Neuronal stem cell (in vitro differentiated cells): ENCODE data around the gene ZNF236.

Experiments
- DNase-seq: peaks from one replicate; pipeline ENCODE4 v3.0.0-alpha.2; 2013; ENCODE audit warnings: low spot score
- H2AFZ ChIP-seq: one replicate; pipeline ENCODE4 v1.6.1; 2013; ENCODE audit warnings: mild to moderate bottlenecking, low read length, inconsistent platforms
- H2AK5ac ChIP-seq: 2 replicates; pipeline ENCODE4 v1.6.1; 2013; ENCODE audit warnings: low read depth, mild to moderate bottlenecking, inconsistent platforms, low read length, moderate library complexity, mixed read lengths
- H2BK120ac ChIP-seq: 2 replicates; pipeline ENCODE4 v1.6.1; 2013; ENCODE audit warnings: low read depth, mild to moderate bottlenecking, inconsistent platforms, low read length, moderate library complexity, mixed read lengths
- H2BK12ac ChIP-seq: one replicate; pipeline ENCODE4 v1.6.1; 2013; ENCODE audit warnings: low read length, inconsistent platforms
- H2BK15ac ChIP-seq: 2 replicates; pipeline ENCODE4 v1.6.1; 2013; ENCODE audit warnings: mild to moderate bottlenecking, low read length, inconsistent platforms, mixed read lengths
- H2BK5ac ChIP-seq: one replicate; pipeline ENCODE4 v1.6.1; 2013; ENCODE audit warnings: inconsistent platforms, mild to moderate bottlenecking, low read length, moderate library complexity
- H3K14ac ChIP-seq: one replicate; pipeline ENCODE4 v1.6.1; 2013; ENCODE audit warnings: low read length, inconsistent platforms
- H3K18ac ChIP-seq: 2 replicates; pipeline ENCODE4 v1.6.1; 2013; ENCODE audit warnings: low read length, inconsistent platforms
- H3K23ac ChIP-seq: 2 replicates; pipeline ENCODE4 v1.6.1; 2013; ENCODE audit warnings: low read depth, mild to moderate bottlenecking, mixed read lengths, low read length, inconsistent platforms; ENCODE audit not compliant: poor library complexity
- H3K27ac ChIP-seq: replicated peaks from 3 replicates; pipeline ENCODE4 v1.5.1; 2013; ENCODE audit warnings: low read length, inconsistent platforms
- H3K27me3 ChIP-seq, 3 experiments: 2 replicates each; pipeline ENCODE4 v1.6.1; 2013; ENCODE audit warnings: low read length in 3 of 3, mild to moderate bottlenecking in 2 of 3, inconsistent platforms in 1 of 3, low read depth in 1 of 3, mixed read lengths in 1 of 3, moderate library complexity in 1 of 3; ENCODE audit not compliant: control insufficient read depth in 3 of 3, insufficient read depth in 3 of 3
- H3K36me3 ChIP-seq, 2 donors: replicated peaks in 1 of 2; 2 replicates each; pipeline ENCODE4 v1.6.1; 2013; ENCODE audit warnings: low read length in 2 of 2; ENCODE audit not compliant: control insufficient read depth in 2 of 2, insufficient read depth in 2 of 2
- H3K4ac ChIP-seq: 2 replicates; pipeline ENCODE4 v1.6.1; 2013; ENCODE audit warnings: inconsistent platforms, mild to moderate bottlenecking, low read length, moderate library complexity
- H3K4me1 ChIP-seq, 2 donors: 1 replicate in 1 of 2; 2 replicates in 1 of 2; pipeline ENCODE4 v1.6.1; 2013; ENCODE audit warnings: low read length in 2 of 2, low read depth in 1 of 2; ENCODE audit not compliant: control insufficient read depth in 2 of 2, insufficient read depth in 1 of 2
- H3K4me2 ChIP-seq: one replicate; pipeline ENCODE4 v1.6.1; 2013; ENCODE audit warnings: mild to moderate bottlenecking, low read length, inconsistent platforms; ENCODE audit not compliant: insufficient read depth, poor library complexity, severe bottlenecking
- H3K4me3 ChIP-seq, 2 donors: 2 replicates each; pipeline ENCODE4 v1.5.1; 2013; ENCODE audit warnings: low read length in 2 of 2, mild to moderate bottlenecking in 2 of 2, inconsistent platforms in 1 of 2, moderate library complexity in 1 of 2
- H3K79me1 ChIP-seq: one replicate; pipeline ENCODE4 v1.6.1; 2013; ENCODE audit warnings: low read depth, mild to moderate bottlenecking, inconsistent platforms, low read length, moderate library complexity
- H3K9ac ChIP-seq: one replicate; pipeline ENCODE4 v1.6.1; 2013; ENCODE audit warnings: mild to moderate bottlenecking, low read depth, low read length, inconsistent platforms; ENCODE audit not compliant: poor library complexity
- H3K9me3 ChIP-seq, 2 donors: replicated peaks in 1 of 2; 2 replicates each; pipeline versions ENCODE3 to v1.6.1; 2013; ENCODE audit warnings: low read length in 2 of 2, mild to moderate bottlenecking in 2 of 2, inconsistent platforms in 1 of 2, low read depth in 1 of 2, mixed read lengths in 1 of 2, moderate library complexity in 1 of 2; ENCODE audit not compliant: control insufficient read depth in 2 of 2, insufficient read depth in 1 of 2
- H4K8ac ChIP-seq: one replicate; pipeline ENCODE4 v1.6.1; 2013; ENCODE audit warnings: low read depth, mild to moderate bottlenecking, inconsistent platforms, low read length, moderate library complexity
- H4K91ac ChIP-seq: one replicate; pipeline ENCODE4 v1.6.1; 2013; ENCODE audit warnings: low read length, low read depth, mild to moderate bottlenecking, inconsistent platforms; ENCODE audit not compliant: poor library complexity
- WGBS, 2 donors: extraction: QIAGEN DNeasy Blood & Tissue Kit; methylation state at CpG; one replicate each; pipeline ENCODE4 v1.1.7; 2013; ENCODE audit warnings: missing lambda C conversion rate in 2 of 2, mixed read lengths in 1 of 2; ENCODE audit not compliant: insufficient read length in 2 of 2, insufficient replicate concordance in 1 of 2; ENCODE audit errors: extremely low coverage in 2 of 2; 5-methylcytosine and 5-hydroxymethylcytosine counted together

Gene ZNF236

DNA sequence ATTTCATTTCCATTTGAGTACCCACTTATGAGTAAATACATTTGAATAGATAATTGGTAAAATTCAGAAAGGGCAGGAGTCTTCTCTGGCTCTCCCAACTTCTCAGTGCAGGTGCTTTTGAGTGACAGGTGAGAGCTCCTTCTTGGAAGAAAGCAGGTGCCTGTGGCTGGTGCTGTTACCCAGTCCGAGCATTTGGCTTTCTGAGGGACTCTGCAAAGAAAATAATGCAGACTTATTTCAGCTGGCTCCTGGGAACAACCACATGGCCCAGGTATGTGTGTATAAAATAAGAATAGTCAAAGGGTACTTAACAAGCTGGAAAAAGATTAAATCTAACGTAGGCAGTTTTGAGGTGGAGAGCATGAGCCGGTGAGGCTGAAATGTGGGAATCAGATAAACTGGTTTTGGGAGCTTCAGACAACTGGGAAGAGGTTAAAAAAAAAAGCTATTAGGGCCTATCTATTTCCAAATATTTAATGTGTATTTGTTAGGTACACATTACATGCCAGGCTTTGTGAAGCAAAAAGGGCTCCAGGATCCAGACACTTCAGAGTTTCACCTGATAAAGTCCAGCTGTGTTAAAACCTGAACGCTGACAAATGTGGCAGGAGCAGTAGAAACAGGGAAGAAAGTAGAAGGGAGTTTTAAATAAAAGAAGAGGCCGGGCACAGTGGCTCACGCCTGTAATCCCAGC, 20.6 kb downstream of the ZNF236 start:
- H2BK120ac ChIP-seq: no peak overlapping the region
- no peaks in the 10 kb centered on the region for H3K9me3 ChIP-seq
- H3K4me3 ChIP-seq: no peak overlapping the region
- DNase-seq: no peak
- H4K91ac ChIP-seq: no peak overlapping the region
- no peak overlapping the region for H2BK15ac ChIP-seq
- no CpG with 5 or more reads among the region's 6 CpGs for WGBS, 2 donors
- H3K36me3 ChIP-seq: no peaks in the 10 kb centered on the region
- H3K27me3 ChIP-seq: no peaks in the 10 kb centered on the region
- H2BK12ac ChIP-seq: no peak overlapping the region
- no peak overlapping the region for H2AK5ac ChIP-seq
- no peak overlapping the region for H3K27ac ChIP-seq
- peaks cover 4% of the 10 kb centered on the region for H3K79me1 ChIP-seq
- no peak overlapping the region for H2BK5ac ChIP-seq
- H3K4ac ChIP-seq: no peak overlapping the region
- no peak overlapping the region for H3K4me2 ChIP-seq
- peaks cover 1 to 5% of the 10 kb centered on the region in 2 donors for H3K4me1 ChIP-seq
- H3K23ac ChIP-seq: no peak overlapping the region
- H2AFZ ChIP-seq: no peak overlapping the region
- no peak overlapping the region for H3K18ac ChIP-seq
- no peak overlapping the region for H4K8ac ChIP-seq
- no peak overlapping the region for H3K9ac ChIP-seq
- no peak overlapping the region for H3K14ac ChIP-seq

DNA sequence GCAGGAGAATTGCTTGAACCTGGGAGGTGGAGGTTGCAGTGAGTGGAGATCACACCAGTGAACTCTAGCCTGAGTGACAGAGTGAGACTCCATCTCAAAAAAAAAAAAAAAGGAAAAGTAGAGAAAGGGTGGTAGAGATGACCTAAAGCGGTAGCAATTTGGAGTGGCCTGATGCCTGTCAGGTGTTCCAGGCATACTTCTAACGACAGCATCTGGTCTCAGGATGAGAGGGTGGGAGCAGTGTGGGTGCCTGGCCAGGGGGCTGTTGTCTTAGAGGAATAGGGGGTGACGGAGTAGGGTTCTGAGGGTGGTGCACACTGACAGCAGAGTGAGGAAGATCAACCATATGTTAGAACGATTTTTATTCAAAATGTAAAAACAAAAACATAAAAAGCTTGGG, 21.8 kb downstream of the ZNF236 start:
- Histone ChIP-seq H3K27me3 (no peaks in the 10 kb centered on the region), H2AFZ (no peak overlapping the region), H2BK120ac (no peak overlapping the region), H4K91ac (no peak overlapping the region), H3K18ac (no peak overlapping the region), H3K9me3 (no peaks in the 10 kb centered on the region), H3K4ac (no peak overlapping the region), H3K79me1 (peaks cover 4% of the 10 kb centered on the region), H3K23ac (peak overlapping the region; percentile 87), H2BK5ac (no peak overlapping the region), H2BK15ac (no peak overlapping the region), H3K36me3 (no peaks in the 10 kb centered on the region), H3K9ac (no peak overlapping the region), H3K4me3 (no peak overlapping the region), H4K8ac (no peak overlapping the region), H2AK5ac (no peak overlapping the region), H3K4me1 (peaks cover 0 to 1% of the 10 kb centered on the region in 2 donors), H2BK12ac (no peak overlapping the region), H3K14ac (no peak overlapping the region), H3K4me2 (no peak overlapping the region), H3K27ac (no peak overlapping the region)
- DNase-seq: no peak
- no CpG with 5 or more reads among the region's 4 CpGs for WGBS, 2 donors

DNA sequence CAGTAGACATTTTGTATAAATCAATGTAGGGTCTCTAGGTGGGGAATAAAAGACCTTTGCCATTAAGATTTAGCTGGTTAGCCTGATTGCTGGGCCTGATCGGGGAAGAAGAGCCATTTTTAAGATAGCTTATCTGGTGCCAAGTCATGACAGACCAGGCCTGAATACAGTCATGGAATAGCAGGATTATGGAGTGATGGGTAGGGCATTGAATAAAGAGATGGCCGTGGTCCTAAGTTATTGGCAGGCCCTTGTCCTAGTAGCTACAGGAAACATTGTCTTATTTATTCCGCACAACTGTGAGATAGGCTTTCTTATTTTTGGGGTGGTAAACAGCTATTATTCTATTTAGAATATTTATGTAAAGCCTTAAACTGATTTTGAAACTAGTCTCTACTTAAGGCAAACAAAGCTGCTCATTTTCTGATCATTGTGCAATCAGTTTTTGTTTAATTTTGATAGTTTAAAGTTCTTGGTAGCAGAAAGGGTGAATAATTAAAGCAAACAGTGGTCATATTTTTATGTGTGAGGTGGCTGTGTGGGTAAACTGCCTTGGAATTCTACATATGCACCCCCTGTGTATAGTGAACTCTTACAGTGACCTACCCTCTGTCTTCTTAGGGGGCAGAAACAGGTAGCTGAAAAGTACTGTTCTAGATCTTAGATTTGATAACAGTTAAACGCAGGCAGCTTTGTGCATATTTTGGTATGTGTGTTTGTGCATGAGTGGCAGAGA, 22.6 kb downstream of the ZNF236 start:
- no CpG with 5 or more reads among the region's 4 CpGs for WGBS, 2 donors
- H2BK120ac ChIP-seq: no peak overlapping the region
- H3K4me3 ChIP-seq: no peak overlapping the region
- no peak overlapping the region for H2AFZ ChIP-seq
- no peak overlapping the region for H3K18ac ChIP-seq
- H3K23ac ChIP-seq: no peak overlapping the region
- H2AK5ac ChIP-seq: no peak overlapping the region
- no peak overlapping the region for H3K27ac ChIP-seq
- H3K79me1 ChIP-seq: peaks cover 4% of the 10 kb centered on the region
- no peak overlapping the region for H2BK5ac ChIP-seq
- no peak overlapping the region for H4K91ac ChIP-seq
- no peak overlapping the region for H3K4me2 ChIP-seq
- no peak for DNase-seq
- no peaks in the 10 kb centered on the region for H3K36me3 ChIP-seq
- no peak overlapping the region for H3K4ac ChIP-seq
- no peaks in the 10 kb centered on the region for H3K27me3 ChIP-seq
- peaks cover 0 to 1% of the 10 kb centered on the region in 2 donors for H3K4me1 ChIP-seq
- H4K8ac ChIP-seq: no peak overlapping the region
- no peak overlapping the region for H2BK15ac ChIP-seq
- no peak overlapping the region for H2BK12ac ChIP-seq
- no peaks in the 10 kb centered on the region for H3K9me3 ChIP-seq
- H3K14ac ChIP-seq: no peak overlapping the region
- H3K9ac ChIP-seq: no peak overlapping the region

DNA sequence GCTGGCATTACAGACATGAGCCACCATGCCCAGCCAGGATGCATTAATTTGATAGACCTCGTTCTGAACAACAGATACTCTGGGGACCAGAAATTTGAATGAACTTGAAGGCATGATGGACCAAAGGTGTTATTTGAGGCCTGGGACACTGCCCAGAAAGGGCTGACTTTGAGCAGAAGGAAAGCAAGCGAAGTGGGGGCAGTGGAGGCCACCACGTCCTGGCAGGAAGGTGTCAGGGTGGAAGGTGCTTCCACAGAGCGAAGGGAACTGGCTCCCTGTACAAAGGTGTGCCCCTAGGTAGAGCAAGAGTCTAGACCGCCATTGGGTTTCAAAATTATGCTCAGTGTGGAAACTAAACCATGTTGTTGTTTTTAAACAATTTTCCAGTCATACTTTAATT, 23.9 kb downstream of the ZNF236 start:
- no peak overlapping the region for H3K23ac ChIP-seq
- no CpG with 5 or more reads among the region's 5 CpGs for WGBS, 2 donors
- peaks cover 0 to 1% of the 10 kb centered on the region in 2 donors for H3K4me1 ChIP-seq
- no peak overlapping the region for H4K91ac ChIP-seq
- H2BK5ac ChIP-seq: no peak overlapping the region
- H3K79me1 ChIP-seq: peaks cover 4% of the 10 kb centered on the region
- H3K36me3 ChIP-seq: no peaks in the 10 kb centered on the region
- H2BK120ac ChIP-seq: no peak overlapping the region
- no peak overlapping the region for H2AFZ ChIP-seq
- no peak overlapping the region for H2BK12ac ChIP-seq
- no peak overlapping the region for H3K14ac ChIP-seq
- no peak overlapping the region for H3K4me2 ChIP-seq
- no peak overlapping the region for H2AK5ac ChIP-seq
- no peak overlapping the region for H3K9ac ChIP-seq
- no peak overlapping the region for H4K8ac ChIP-seq
- H3K4me3 ChIP-seq: no peak overlapping the region
- no peak overlapping the region for H2BK15ac ChIP-seq
- peak overlapping the region; percentile 70 for H3K18ac ChIP-seq
- H3K9me3 ChIP-seq: no peaks in the 10 kb centered on the region
- H3K27me3 ChIP-seq: no peaks in the 10 kb centered on the region
- no peak overlapping the region for H3K27ac ChIP-seq
- no peak overlapping the region for H3K4ac ChIP-seq
- no peak for DNase-seq
